IMR-90 (cell line): ENCODE measurements around the gene DNM2. TPM values are rescaled to one million over a fixed set of nuclear protein-coding genes. Genes with fewer than 3 reads are reported as not detected.

Source experiments
- ATAC-seq: fragments of 200-7000 bp; cut with Tn5 transposase; 2 replicates; pipeline ENCODE4 v1.9.1; 2020; ENCODE audit warnings: low read depth, mild to moderate bottlenecking, moderate library complexity
- BruUV-seq: library from RNA; stranded (reverse); fragments of 400-500 nt; replicated peaks from 2 replicates; lab custom pipeline; 2021; lab: Mats Ljungman, UMichigan
- CTCF ChIA-PET: fragments of 300-600 bp; formaldehyde crosslinking; extraction: SDS; loops from one replicate; lab custom pipeline; 2021; ENCODE audit warnings: antibody characterized with exemption; lab: Yijun Ruan, JAX
- POLR2A ChIA-PET: fragments of 300-600 bp; sonication (Branson Sonifier 250); formaldehyde crosslinking; loops from one replicate; lab custom pipeline; 2022; ENCODE audit warnings: antibody characterized with exemption; ENCODE audit not compliant: unreplicated experiment; lab: Charles Lee
- DNase-seq: peaks from one replicate; pipeline ENCODE4 v3.0.0; 2013
- H2AFZ ChIP-seq: replicated peaks from 2 replicates; pipeline ENCODE3; 2013; ENCODE audit warnings: low read length, mild to moderate bottlenecking; ENCODE audit not compliant: poor library complexity
- H2AK5ac ChIP-seq: 2 replicates; pipeline ENCODE4 v1.6.1; 2013; ENCODE audit warnings: low read depth, low read length, inconsistent platforms
- H2AK9ac ChIP-seq: replicated peaks from 2 replicates; pipeline ENCODE3; 2013; ENCODE audit warnings: mild to moderate bottlenecking, low read depth, low read length, moderate library complexity; ENCODE audit not compliant: poor library complexity
- H2BK120ac ChIP-seq: 2 replicates; pipeline ENCODE4 v1.6.1; 2013; ENCODE audit warnings: low read depth, low read length, inconsistent platforms
- H2BK15ac ChIP-seq: 3 replicates; pipeline ENCODE4 v1.6.1; 2013; ENCODE audit warnings: low read depth, low read length, inconsistent platforms
- H2BK20ac ChIP-seq: 2 replicates; pipeline ENCODE4 v1.6.1; 2013; ENCODE audit warnings: low read depth, mild to moderate bottlenecking, inconsistent platforms, low read length, moderate library complexity
- H2BK5ac ChIP-seq: 2 replicates; pipeline ENCODE4 v1.6.1; 2013; ENCODE audit warnings: mild to moderate bottlenecking, low read depth, low read length, inconsistent platforms; ENCODE audit not compliant: poor library complexity, severe bottlenecking
- H3K14ac ChIP-seq: replicated peaks from 2 replicates; pipeline ENCODE4 v1.6.1; 2013; ENCODE audit warnings: low read depth, low read length, inconsistent platforms
- H3K18ac ChIP-seq: 2 replicates; pipeline ENCODE4 v1.6.1; 2013; ENCODE audit warnings: low read depth, low read length, control low read depth
- H3K23ac ChIP-seq: 2 replicates; pipeline ENCODE4 v1.6.1; 2013; ENCODE audit warnings: low read depth, low read length, inconsistent platforms
- H3K27ac ChIP-seq: 2 replicates; pipeline ENCODE4 v1.5.1; 2013; ENCODE audit warnings: mild to moderate bottlenecking, control low read depth, low read length; ENCODE audit not compliant: insufficient read depth
- H3K27me3 ChIP-seq: 2 replicates; pipeline ENCODE4 v1.6.1; 2013; ENCODE audit warnings: low read length; ENCODE audit not compliant: control insufficient read depth, insufficient read depth
- H3K36me3 ChIP-seq: 2 replicates; pipeline ENCODE4 v1.6.1; 2013; ENCODE audit warnings: low read length, mixed read lengths; ENCODE audit not compliant: control insufficient read depth, insufficient read depth
- H3K4ac ChIP-seq: 2 replicates; pipeline ENCODE4 v1.6.1; 2013; ENCODE audit warnings: low read depth, low read length, inconsistent platforms
- H3K4me1 ChIP-seq: 2 replicates; pipeline ENCODE4 v1.6.1; 2013; ENCODE audit warnings: low read length, mixed read lengths; ENCODE audit not compliant: control insufficient read depth, insufficient read depth
- H3K4me2 ChIP-seq: 2 replicates; pipeline ENCODE4 v1.6.1; 2013; ENCODE audit warnings: low read depth, mild to moderate bottlenecking, control low read depth, low read length, moderate library complexity
- H3K4me3 ChIP-seq: 2 replicates; pipeline ENCODE4 v1.5.1; 2013; ENCODE audit warnings: low read depth, mild to moderate bottlenecking, control low read depth, low read length, moderate library complexity; ENCODE audit not compliant: insufficient read depth
- H3K56ac ChIP-seq: 2 replicates; pipeline ENCODE4 v1.6.1; 2013; ENCODE audit warnings: low read length, inconsistent platforms; ENCODE audit not compliant: insufficient read depth; ENCODE audit errors: extremely low read depth
- H3K79me1 ChIP-seq, 2 experiments: 2 replicates each; pipeline ENCODE4 v1.6.1; 2013; ENCODE audit warnings: low read length in 2 of 2, inconsistent platforms in 1 of 2, low read depth in 1 of 2
- H3K9ac ChIP-seq: 2 replicates; pipeline ENCODE4 v1.6.1; 2013; ENCODE audit warnings: low read depth, low read length, control low read depth
- H3K9me1 ChIP-seq: 2 replicates; pipeline ENCODE4 v1.6.1; 2013; ENCODE audit warnings: low read length, inconsistent platforms; ENCODE audit not compliant: insufficient read depth
- H3K9me3 ChIP-seq: 2 replicates; pipeline ENCODE4 v1.6.1; 2013; ENCODE audit warnings: low read length; ENCODE audit not compliant: control insufficient read depth, insufficient read depth
- H4K20me1 ChIP-seq: 2 replicates; pipeline ENCODE4 v1.6.1; 2013; ENCODE audit warnings: low read length, inconsistent platforms; ENCODE audit not compliant: insufficient read depth
- H4K5ac ChIP-seq: 2 replicates; pipeline ENCODE4 v1.6.1; 2013; ENCODE audit warnings: mild to moderate bottlenecking, low read depth, low read length, control low read depth
- H4K8ac ChIP-seq, 2 experiments: 2 replicates each; pipeline ENCODE4 v1.6.1; 2013; ENCODE audit warnings: low read depth in 2 of 2, low read length in 2 of 2, control low read depth in 1 of 2, inconsistent platforms in 1 of 2
- H4K91ac ChIP-seq: 2 replicates; pipeline ENCODE4 v1.6.1; 2013; ENCODE audit warnings: low read depth, low read length, inconsistent platforms; ENCODE audit not compliant: insufficient read depth
- BHLHE40 ChIP-seq: fragments of 150-350 bp; IDR thresholded peaks from 2 replicates; pipeline ENCODE4 v1.6.1; 2016; ENCODE audit warnings: mild to moderate bottlenecking, low read depth, low read length
- CEBPB ChIP-seq: IDR thresholded peaks from 2 replicates; pipeline ENCODE4 v1.6.1; 2012; ENCODE audit warnings: low read depth, low read length, improper control_type of control experiment
- CHD1 ChIP-seq: IDR thresholded peaks from 2 replicates; pipeline ENCODE4 v1.6.1; 2012; ENCODE audit warnings: low read depth, low read length, improper control_type of control experiment
- CTCF ChIP-seq: conservative IDR thresholded peaks from 2 replicates; pipeline ENCODE4 v1.5.1; 2012; ENCODE audit warnings: mild to moderate bottlenecking, low read depth, low read length, improper control_type of control experiment
- FOS ChIP-seq: fragments of 150-350 bp; IDR thresholded peaks from 2 replicates; pipeline ENCODE4 v1.6.1; 2016; ENCODE audit warnings: low read depth, low read length
- MAFK ChIP-seq: IDR thresholded peaks from 2 replicates; pipeline ENCODE4 v1.6.1; 2012; ENCODE audit warnings: low read depth, low read length, improper control_type of control experiment
- MAZ ChIP-seq: IDR thresholded peaks from 2 replicates; pipeline ENCODE4 v1.6.1; 2012; ENCODE audit warnings: low read depth, mild to moderate bottlenecking, low read length, improper control_type of control experiment, moderate library complexity, borderline replicate concordance
- MXI1 ChIP-seq: IDR thresholded peaks from 2 replicates; pipeline ENCODE4 v1.6.1; 2012; ENCODE audit warnings: low read depth, mild to moderate bottlenecking, low read length, moderate library complexity, borderline replicate concordance
- NFE2L2 ChIP-seq: fragments of 150-350 bp; IDR thresholded peaks from 2 replicates; pipeline ENCODE4 v1.6.1; 2016; ENCODE audit warnings: low read depth, mild to moderate bottlenecking, low read length
- POLR2A ChIP-seq: IDR thresholded peaks from 2 replicates; pipeline ENCODE4 v1.6.1; 2012; ENCODE audit warnings: mild to moderate bottlenecking, low read depth, low read length
- RAD21 ChIP-seq: IDR thresholded peaks from 2 replicates; pipeline ENCODE4 v1.6.1; 2012; ENCODE audit warnings: low read length, improper control_type of control experiment
- RCOR1 ChIP-seq: IDR thresholded peaks from 2 replicates; pipeline ENCODE4 v1.6.1; 2012; ENCODE audit warnings: mild to moderate bottlenecking, low read length, improper control_type of control experiment; ENCODE audit not compliant: insufficient replicate concordance
- RFX5 ChIP-seq: IDR thresholded peaks from 2 replicates; pipeline ENCODE4 v1.8.0; 2012; ENCODE audit warnings: low read depth, mild to moderate bottlenecking, low read length, moderate library complexity
- SMC3 ChIP-seq: fragments of 150-350 bp; IDR thresholded peaks from 2 replicates; pipeline ENCODE4 v1.6.1; 2016; ENCODE audit warnings: low read depth, mild to moderate bottlenecking, antibody characterized with exemption, low read length, moderate library complexity
- USF2 ChIP-seq: fragments of 150-350 bp; IDR thresholded peaks from 2 replicates; pipeline ENCODE4 v1.6.1; 2017; ENCODE audit warnings: mild to moderate bottlenecking, antibody characterized with exemption, low read length, low read depth
- WGBS, 2 experiments: methylation state at CpG; one replicate each; pipeline versions ENCODE4 v1.1.5 to v1.1.7; 2013; ENCODE audit warnings: missing lambda C conversion rate in 2 of 2; ENCODE audit not compliant: insufficient read length in 1 of 2; ENCODE audit errors: extremely low coverage in 2 of 2; 5-methylcytosine and 5-hydroxymethylcytosine counted together
- dilution Hi-C: fragments of 300-500 bp; cut with HindIII; formaldehyde crosslinking; loops from one replicate; pipeline ENCODE4 v1.14.3; 2018; ENCODE audit warnings: low sequenced_read_pairs; ENCODE audit not compliant: unreplicated experiment
- in situ Hi-C: fragments of 300-500 bp; cut with MboI; formaldehyde crosslinking; loops from 3 replicates; pipeline ENCODE4 v1.14.3; 2019; ENCODE audit warnings: low sequenced_read_pairs, inconsistent platforms, mixed read lengths
- intact Hi-C: fragments of 100-400 bp; cut with micrococcal nuclease; formaldehyde crosslinking; loops from 2 replicates; pipeline ENCODE4 v1.10.0; 2022
- polyA plus RNA-seq, 3 experiments: library from polyadenylated mRNA; depleted of rRNA; stranded (reverse); fragments of >200 nt; gene quantifications; 2 replicates each; pipeline ENCODE4 v1.2.3, GENCODE V29; 2012; ENCODE audit warnings: low replicate concordance in 1 of 3
- total RNA-seq: library from RNA; depleted of rRNA; stranded (reverse); fragments of >200 nt; gene quantifications from 2 replicates; pipeline ENCODE4 v1.2.3, GENCODE V29; 2012
- TF ChIP-seq, protein P1 (sequence below): fragments of 150-350 bp; IDR thresholded peaks from 2 replicates; pipeline ENCODE4 v1.6.1; 2016; ENCODE audit warnings: low read depth, mild to moderate bottlenecking, low read length, moderate library complexity, borderline replicate concordance

DNM2 gene
- total and polyA plus RNA-seq, 2 of the 4 experiments (the other 2 are of a cell fraction) = 55.6 to 74.2 TPM

GRCh38 chr19:10830370-10830769 is 112.5 kb downstream of the DNM2 start:
- H2AFZ ChIP-seq = no peak overlapping the region
- H3K9ac ChIP-seq = no peak overlapping the region
- H3K23ac ChIP-seq = no peak overlapping the region
- ChIA-PET POLR2A (no interaction called here), CTCF (no interaction called here)
- peaks cover 56% of the 10 kb centered on the region for H3K36me3 ChIP-seq
- ATAC-seq (no peak), DNase-seq (no peak)
- no peak overlapping the region for H3K4me3 ChIP-seq
- H3K9me1 ChIP-seq = peaks cover 6% of the 10 kb centered on the region; the same call in 1 of the 2 replicates
- H3K9me3 ChIP-seq = no peaks in the 10 kb centered on the region
- no peak overlapping the region for H3K56ac ChIP-seq
- H3K27me3 ChIP-seq = no peaks in the 10 kb centered on the region
- H3K4me2 ChIP-seq = no peak overlapping the region
- H4K91ac ChIP-seq = no peak overlapping the region
- no TSS peak for BruUV-seq
- H3K79me1 ChIP-seq = peaks cover 6 to 7% of the 10 kb centered on the region in 2 experiments; a peak in 3 of 4 replicates
- no peak for TF ChIP-seq BHLHE40
- TF ChIP-seq USF2 = no peak
- no peak for TF ChIP-seq NFE2L2
- TF ChIP-seq MAZ = no peak
- TF ChIP-seq MAFK = no peak
- TF ChIP-seq POLR2A = no peak
- TF ChIP-seq CTCF = no peak
- TF ChIP-seq MXI1 = no peak
- no peak for TF ChIP-seq CEBPB
- TF ChIP-seq, protein P1, sequence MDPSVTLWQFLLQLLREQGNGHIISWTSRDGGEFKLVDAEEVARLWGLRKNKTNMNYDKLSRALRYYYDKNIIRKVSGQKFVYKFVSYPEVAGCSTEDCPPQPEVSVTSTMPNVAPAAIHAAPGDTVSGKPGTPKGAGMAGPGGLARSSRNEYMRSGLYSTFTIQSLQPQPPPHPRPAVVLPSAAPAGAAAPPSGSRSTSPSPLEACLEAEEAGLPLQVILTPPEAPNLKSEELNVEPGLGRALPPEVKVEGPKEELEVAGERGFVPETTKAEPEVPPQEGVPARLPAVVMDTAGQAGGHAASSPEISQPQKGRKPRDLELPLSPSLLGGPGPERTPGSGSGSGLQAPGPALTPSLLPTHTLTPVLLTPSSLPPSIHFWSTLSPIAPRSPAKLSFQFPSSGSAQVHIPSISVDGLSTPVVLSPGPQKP = no peak
- no peak for TF ChIP-seq CHD1
- no peak for TF ChIP-seq RCOR1
- TF ChIP-seq SMC3 = no peak
- no peak for TF ChIP-seq FOS
- no peak for TF ChIP-seq RAD21
- no peak for TF ChIP-seq RFX5
- dilution Hi-C loops (no loop called here), in situ Hi-C loops (no loop called here), intact Hi-C loops (no loop called here)
- H3K18ac ChIP-seq = no peak overlapping the region
- H3K4me1 ChIP-seq = peaks cover 3% of the 10 kb centered on the region; the same call in 1 of the 2 replicates
- no peak overlapping the region for H2AK5ac ChIP-seq
- H4K20me1 ChIP-seq = no peaks in the 10 kb centered on the region; the same call in 1 of the 2 replicates
- H3K27ac ChIP-seq = no peak overlapping the region
- no peak overlapping the region for H2BK120ac ChIP-seq
- no peak overlapping the region for H2BK5ac ChIP-seq
- no peak overlapping the region for H3K4ac ChIP-seq
- H4K5ac ChIP-seq = no peak overlapping the region
- H2BK15ac ChIP-seq = no peak overlapping the region
- no peak overlapping the region for H2AK9ac ChIP-seq
- no CpG with 5 or more reads among the region's 7 CpGs for WGBS, 2 experiments
- H3K14ac ChIP-seq = no peak overlapping the region
- H4K8ac ChIP-seq = no peak overlapping the region
- H2BK20ac ChIP-seq = no peak overlapping the region
